ENCODE data around the gene NPEPPS. TPM values are rescaled to one million over a fixed set of nuclear protein-coding genes. Genes with fewer than 3 reads are reported as not detected.
A peak's percentile ranks its signal among the peaks of the same experiment; 100 is the strongest.
"Not testable (repeated sequence)": the region's sequence is repeated elsewhere in the genome, so short reads cannot be mapped to it uniquely, and the experiment has no call there.

The NPEPPS gene
- total and polyA plus RNA-seq, 2 donors (not counting 1 experiment from before 2014, with no cell fraction given) = 127 to 144 TPM

- H3K27ac ChIP-seq (ENCODE audit: insufficient read depth, low read length); H4K20me1 ChIP-seq (ENCODE audit: control insufficient read depth, extremely low read depth, insufficient read depth, low read length); DNase-seq (ENCODE audit: low read depth in 2 of 2); H3K9me3 ChIP-seq (ENCODE audit: control insufficient read depth, insufficient read depth, low read depth, low read length); H3K4me1 ChIP-seq (ENCODE audit: control insufficient read depth, extremely low read depth, insufficient read depth, low read length); H3K27me3 ChIP-seq (ENCODE audit: control insufficient read depth, insufficient read depth, low read length); H2AFZ ChIP-seq (ENCODE audit: low read length); H3K9ac ChIP-seq (ENCODE audit: insufficient read depth, low read length); H3K4me3 ChIP-seq (replicated peaks in 1 of 4; ENCODE audit: control extremely low read depth in 1 of 4, insufficient read depth in 1 of 4, low read depth in 3 of 4, low read length in 4 of 4); H3K36me3 ChIP-seq (ENCODE audit: control insufficient read depth, insufficient read depth, low read length); H3K4me2 ChIP-seq (ENCODE audit: extremely low read depth, insufficient read depth, low read length): not testable (repeated sequence)
- peaks cover 19% of the 10 kb centered on the region for H3K79me2 ChIP-seq (ENCODE audit: control insufficient read depth, insufficient read depth, low read length)
These were observed 13.4 kb downstream of the NPEPPS start for GRCh38 chr17:47544327-47544726.

GRCh38 chr17:47554733-47555132, 23.8 kb downstream of the NPEPPS start:
- not testable (repeated sequence) for H3K9me3 ChIP-seq (ENCODE audit: control insufficient read depth, insufficient read depth, low read depth, low read length); DNase-seq (ENCODE audit: low read depth in 2 of 2); H3K4me3 ChIP-seq (replicated peaks in 1 of 4; ENCODE audit: control extremely low read depth in 1 of 4, insufficient read depth in 1 of 4, low read depth in 3 of 4, low read length in 4 of 4); H3K36me3 ChIP-seq (ENCODE audit: control insufficient read depth, insufficient read depth, low read length); H4K20me1 ChIP-seq (ENCODE audit: control insufficient read depth, extremely low read depth, insufficient read depth, low read length); H2AFZ ChIP-seq (ENCODE audit: low read length); H3K4me1 ChIP-seq (ENCODE audit: control insufficient read depth, extremely low read depth, insufficient read depth, low read length); H3K27me3 ChIP-seq (ENCODE audit: control insufficient read depth, insufficient read depth, low read length); H3K79me2 ChIP-seq (ENCODE audit: control insufficient read depth, insufficient read depth, low read length); H3K9ac ChIP-seq (ENCODE audit: insufficient read depth, low read length); H3K27ac ChIP-seq (ENCODE audit: insufficient read depth, low read length); H3K4me2 ChIP-seq (ENCODE audit: extremely low read depth, insufficient read depth, low read length)

DNA sequence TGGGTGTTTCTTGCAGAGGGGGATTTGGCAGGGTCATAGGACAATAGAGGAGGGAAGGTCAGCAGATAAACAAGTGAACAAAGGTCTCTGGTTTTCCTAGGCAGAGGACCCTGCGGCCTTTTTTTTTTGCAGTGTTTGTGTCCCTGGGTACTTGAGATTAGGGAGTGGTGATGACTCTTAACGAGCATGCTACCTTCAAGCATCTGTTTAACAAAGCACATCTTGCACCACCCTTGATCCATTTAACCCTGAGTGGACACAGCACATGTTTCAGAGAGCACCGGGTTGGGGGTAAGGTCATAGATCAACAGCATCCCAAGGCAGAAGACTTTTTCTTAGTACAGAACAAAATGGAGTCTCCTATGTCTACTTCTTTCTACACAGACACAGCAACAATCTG, 25.2 kb downstream of the NPEPPS start:
- DNase-seq (ENCODE audit: low read depth in 2 of 2); H3K27me3 ChIP-seq (ENCODE audit: control insufficient read depth, insufficient read depth, low read length); H3K79me2 ChIP-seq (ENCODE audit: control insufficient read depth, insufficient read depth, low read length); H4K20me1 ChIP-seq (ENCODE audit: control insufficient read depth, extremely low read depth, insufficient read depth, low read length); H3K4me3 ChIP-seq (replicated peaks in 1 of 4; ENCODE audit: control extremely low read depth in 1 of 4, insufficient read depth in 1 of 4, low read depth in 3 of 4, low read length in 4 of 4); H3K27ac ChIP-seq (ENCODE audit: insufficient read depth, low read length); H3K9me3 ChIP-seq (ENCODE audit: control insufficient read depth, insufficient read depth, low read depth, low read length); H2AFZ ChIP-seq (ENCODE audit: low read length); H3K4me1 ChIP-seq (ENCODE audit: control insufficient read depth, extremely low read depth, insufficient read depth, low read length); H3K9ac ChIP-seq (ENCODE audit: insufficient read depth, low read length); H3K4me2 ChIP-seq (ENCODE audit: extremely low read depth, insufficient read depth, low read length); H3K36me3 ChIP-seq (ENCODE audit: control insufficient read depth, insufficient read depth, low read length): not testable (repeated sequence)

DNA sequence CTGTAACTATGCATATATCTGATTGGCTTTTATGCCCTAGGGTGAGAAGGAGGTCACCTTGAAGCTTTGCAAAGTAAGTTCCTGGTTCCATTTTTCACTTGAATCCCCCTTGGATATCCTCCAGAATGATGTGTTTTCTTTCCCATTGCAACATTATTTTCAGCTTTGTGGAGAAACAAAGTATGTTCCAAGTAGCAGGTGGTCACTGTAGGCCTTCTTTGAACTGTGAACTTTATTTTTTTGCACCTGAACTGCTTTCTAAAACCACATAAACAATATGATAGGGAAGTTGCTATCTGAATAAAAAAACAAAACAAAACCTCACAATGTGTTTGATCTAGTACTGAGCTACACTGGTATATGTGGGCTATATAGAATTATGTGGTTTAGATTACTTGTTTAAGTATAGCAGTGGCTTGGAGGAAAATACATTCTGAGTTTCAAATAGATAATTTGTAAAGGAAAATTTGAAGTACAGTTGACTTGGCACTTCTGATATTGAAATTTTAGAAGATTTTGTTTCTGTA, 29.7 kb downstream of the NPEPPS start:
- H3K79me2 ChIP-seq (ENCODE audit: control insufficient read depth, insufficient read depth, low read length); H3K9me3 ChIP-seq (ENCODE audit: control insufficient read depth, insufficient read depth, low read depth, low read length); H3K4me3 ChIP-seq (replicated peaks in 1 of 4; ENCODE audit: control extremely low read depth in 1 of 4, insufficient read depth in 1 of 4, low read depth in 3 of 4, low read length in 4 of 4); H3K4me2 ChIP-seq (ENCODE audit: extremely low read depth, insufficient read depth, low read length); H3K4me1 ChIP-seq (ENCODE audit: control insufficient read depth, extremely low read depth, insufficient read depth, low read length); H3K27ac ChIP-seq (ENCODE audit: insufficient read depth, low read length); H3K9ac ChIP-seq (ENCODE audit: insufficient read depth, low read length); H2AFZ ChIP-seq (ENCODE audit: low read length); H3K36me3 ChIP-seq (ENCODE audit: control insufficient read depth, insufficient read depth, low read length); H4K20me1 ChIP-seq (ENCODE audit: control insufficient read depth, extremely low read depth, insufficient read depth, low read length); H3K27me3 ChIP-seq (ENCODE audit: control insufficient read depth, insufficient read depth, low read length); DNase-seq (ENCODE audit: low read depth in 2 of 2): not testable (repeated sequence)

- H3K36me3 ChIP-seq (ENCODE audit: control insufficient read depth, insufficient read depth, low read length); H3K4me1 ChIP-seq (ENCODE audit: control insufficient read depth, extremely low read depth, insufficient read depth, low read length); H2AFZ ChIP-seq (ENCODE audit: low read length); H3K27me3 ChIP-seq (ENCODE audit: control insufficient read depth, insufficient read depth, low read length); H3K4me3 ChIP-seq (replicated peaks in 1 of 4; ENCODE audit: control extremely low read depth in 1 of 4, insufficient read depth in 1 of 4, low read depth in 3 of 4, low read length in 4 of 4); H3K79me2 ChIP-seq (ENCODE audit: control insufficient read depth, insufficient read depth, low read length); H3K4me2 ChIP-seq (ENCODE audit: extremely low read depth, insufficient read depth, low read length); H3K27ac ChIP-seq (ENCODE audit: insufficient read depth, low read length); H4K20me1 ChIP-seq (ENCODE audit: control insufficient read depth, extremely low read depth, insufficient read depth, low read length); H3K9me3 ChIP-seq (ENCODE audit: control insufficient read depth, insufficient read depth, low read depth, low read length); DNase-seq (ENCODE audit: low read depth in 2 of 2); H3K9ac ChIP-seq (ENCODE audit: insufficient read depth, low read length): not testable (repeated sequence)
These were observed 30.9 kb downstream of the NPEPPS start for GRCh38 chr17:47561698-47562405.

DNA sequence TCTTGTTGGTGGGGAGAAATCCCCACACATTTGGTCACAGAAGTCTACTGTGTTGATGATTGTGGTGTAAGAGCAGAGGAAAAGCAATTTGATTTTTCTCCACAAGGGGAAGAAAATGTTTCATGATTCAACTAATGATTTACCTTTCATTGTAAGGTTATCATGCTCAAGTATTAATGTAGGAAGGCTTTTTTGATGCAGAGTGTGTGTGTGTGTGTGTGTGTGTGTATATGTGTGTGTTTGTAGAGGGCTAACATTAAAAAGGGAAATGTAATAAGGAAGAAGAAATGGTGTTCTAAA, 31.4 kb downstream of the NPEPPS start:
- not testable (repeated sequence) for H3K27ac ChIP-seq (ENCODE audit: insufficient read depth, low read length); H4K20me1 ChIP-seq (ENCODE audit: control insufficient read depth, extremely low read depth, insufficient read depth, low read length); H3K9ac ChIP-seq (ENCODE audit: insufficient read depth, low read length); H3K27me3 ChIP-seq (ENCODE audit: control insufficient read depth, insufficient read depth, low read length); H3K4me3 ChIP-seq (replicated peaks in 1 of 4; ENCODE audit: control extremely low read depth in 1 of 4, insufficient read depth in 1 of 4, low read depth in 3 of 4, low read length in 4 of 4); H2AFZ ChIP-seq (ENCODE audit: low read length); DNase-seq (ENCODE audit: low read depth in 2 of 2); H3K4me1 ChIP-seq (ENCODE audit: control insufficient read depth, extremely low read depth, insufficient read depth, low read length); H3K36me3 ChIP-seq (ENCODE audit: control insufficient read depth, insufficient read depth, low read length); H3K4me2 ChIP-seq (ENCODE audit: extremely low read depth, insufficient read depth, low read length); H3K79me2 ChIP-seq (ENCODE audit: control insufficient read depth, insufficient read depth, low read length); H3K9me3 ChIP-seq (ENCODE audit: control insufficient read depth, insufficient read depth, low read depth, low read length)

- H3K27me3 ChIP-seq (ENCODE audit: control insufficient read depth, insufficient read depth, low read length); H4K20me1 ChIP-seq (ENCODE audit: control insufficient read depth, extremely low read depth, insufficient read depth, low read length); H3K79me2 ChIP-seq (ENCODE audit: control insufficient read depth, insufficient read depth, low read length); H3K36me3 ChIP-seq (ENCODE audit: control insufficient read depth, insufficient read depth, low read length); H3K4me2 ChIP-seq (ENCODE audit: extremely low read depth, insufficient read depth, low read length); H3K9ac ChIP-seq (ENCODE audit: insufficient read depth, low read length); H3K4me1 ChIP-seq (ENCODE audit: control insufficient read depth, extremely low read depth, insufficient read depth, low read length); H3K9me3 ChIP-seq (ENCODE audit: control insufficient read depth, insufficient read depth, low read depth, low read length); H3K27ac ChIP-seq (ENCODE audit: insufficient read depth, low read length); H3K4me3 ChIP-seq (replicated peaks in 1 of 4; ENCODE audit: control extremely low read depth in 1 of 4, insufficient read depth in 1 of 4, low read depth in 3 of 4, low read length in 4 of 4); H2AFZ ChIP-seq (ENCODE audit: low read length): not testable (repeated sequence)
- peak in 1 of 2 donors; percentile 30 for DNase-seq (ENCODE audit: low read depth in 2 of 2)
These were observed 36.4 kb downstream of the NPEPPS start for GRCh38 chr17:47567261-47567660.

Data from fibroblast of lung (primary cell).